NCI-H1436 (cell line): ENCODE measurements around the gene NPRL2.
A peak's percentile ranks its signal among the peaks of the same experiment; 100 is the strongest.

Experiments used
- DNase-seq: peaks from one replicate; lab custom pipeline; 2025; lab: John Stamatoyannopoulos, UW

Gene NPRL2

GRCh38 chr3:50373146-50374051 is 22.8 kb upstream of the NPRL2 start:
- DNase-seq = no peak

DNA sequence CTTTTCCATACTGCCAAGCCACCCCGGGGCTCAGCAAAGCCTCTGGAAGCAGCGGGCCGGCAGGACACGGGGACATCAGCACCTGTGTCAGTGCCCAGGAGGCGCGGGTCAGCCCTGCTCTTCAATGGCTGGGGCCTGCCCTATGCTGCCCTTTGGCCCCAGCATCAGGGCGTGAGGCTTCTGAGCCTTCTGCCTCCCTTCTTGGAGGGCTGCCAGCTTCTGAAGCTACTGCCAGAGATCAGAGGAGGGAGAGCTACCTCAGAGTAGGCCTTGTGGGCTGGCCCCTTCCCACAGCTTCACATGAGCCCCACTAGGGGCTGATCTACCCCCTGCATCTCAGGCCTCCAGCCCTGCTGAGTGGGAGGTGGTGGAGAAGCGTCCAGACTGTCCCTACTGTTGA is 21.8 kb upstream of the NPRL2 start:
- DNase-seq = no peak

DNA sequence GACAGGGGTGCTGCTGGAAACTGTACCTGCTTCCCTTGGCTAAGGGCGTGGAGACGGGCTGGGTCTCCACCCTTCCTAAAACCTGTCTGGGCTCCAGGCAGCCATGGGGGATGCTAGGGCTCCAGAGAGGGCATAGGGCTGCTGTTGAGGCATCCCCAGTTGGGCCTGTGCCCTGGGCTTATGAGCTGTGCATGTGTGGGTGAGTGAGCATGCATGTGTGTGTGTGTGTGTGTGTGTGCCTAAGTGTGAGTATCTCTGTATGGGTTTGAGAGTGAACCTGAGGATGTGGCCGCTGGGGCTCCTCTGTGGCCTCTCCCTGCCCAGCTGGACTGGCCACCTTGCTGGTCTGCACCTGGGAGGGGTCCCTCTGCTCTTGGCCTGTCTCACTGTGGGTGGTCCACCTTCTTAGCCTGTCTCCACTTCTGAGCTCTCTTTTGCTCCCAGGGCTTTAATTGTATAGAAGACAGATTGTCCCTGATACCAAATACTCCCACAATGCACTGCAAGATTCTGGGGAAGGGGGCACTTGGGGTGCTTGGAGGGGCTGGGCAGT is 20.6 kb upstream of the NPRL2 start:
- DNase-seq = no peak

DNA sequence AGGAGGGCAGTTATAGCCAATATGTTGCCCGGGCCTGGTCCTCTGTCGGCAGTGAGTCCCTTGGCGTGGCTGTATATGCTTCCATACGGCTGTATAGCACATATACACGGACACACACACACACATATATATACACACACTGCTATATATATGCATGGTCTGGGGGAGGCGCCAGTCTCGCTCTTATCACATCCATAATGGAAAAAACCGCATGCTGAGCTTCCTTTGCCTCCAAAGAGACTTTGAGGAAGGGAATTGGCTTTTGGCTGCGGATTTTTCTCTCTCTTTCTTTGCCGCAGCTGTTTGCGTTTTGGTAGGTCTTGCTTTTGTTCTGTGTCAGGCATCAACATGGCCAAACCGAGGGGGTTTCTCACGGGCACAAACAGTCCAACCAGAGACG is 20.0 kb upstream of the NPRL2 start:
- no peak for DNase-seq

- DNase-seq = no peak
Measured at GRCh38 chr3:50369012-50369670, 18.6 kb upstream of the NPRL2 start.

DNA sequence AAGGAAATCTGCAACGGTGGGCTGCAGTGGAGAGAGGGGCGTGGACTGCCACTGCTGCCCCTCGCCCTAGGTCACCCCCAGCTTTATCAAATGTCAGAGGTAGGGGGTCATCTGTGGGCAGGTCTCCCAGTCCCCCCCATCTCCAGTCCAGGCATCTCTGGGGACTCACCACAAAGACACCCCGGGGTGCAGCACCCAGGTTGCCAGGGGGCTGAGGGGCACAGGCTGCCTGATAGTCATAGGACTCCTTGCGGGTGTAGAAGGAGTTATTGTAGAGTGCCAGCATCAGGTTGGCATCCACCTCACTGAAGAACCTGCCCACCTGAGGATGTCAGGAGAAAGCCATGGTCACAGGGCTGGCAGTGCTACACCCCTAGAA is 15.3 kb upstream of the NPRL2 start:
- DNase-seq = no peak

DNA sequence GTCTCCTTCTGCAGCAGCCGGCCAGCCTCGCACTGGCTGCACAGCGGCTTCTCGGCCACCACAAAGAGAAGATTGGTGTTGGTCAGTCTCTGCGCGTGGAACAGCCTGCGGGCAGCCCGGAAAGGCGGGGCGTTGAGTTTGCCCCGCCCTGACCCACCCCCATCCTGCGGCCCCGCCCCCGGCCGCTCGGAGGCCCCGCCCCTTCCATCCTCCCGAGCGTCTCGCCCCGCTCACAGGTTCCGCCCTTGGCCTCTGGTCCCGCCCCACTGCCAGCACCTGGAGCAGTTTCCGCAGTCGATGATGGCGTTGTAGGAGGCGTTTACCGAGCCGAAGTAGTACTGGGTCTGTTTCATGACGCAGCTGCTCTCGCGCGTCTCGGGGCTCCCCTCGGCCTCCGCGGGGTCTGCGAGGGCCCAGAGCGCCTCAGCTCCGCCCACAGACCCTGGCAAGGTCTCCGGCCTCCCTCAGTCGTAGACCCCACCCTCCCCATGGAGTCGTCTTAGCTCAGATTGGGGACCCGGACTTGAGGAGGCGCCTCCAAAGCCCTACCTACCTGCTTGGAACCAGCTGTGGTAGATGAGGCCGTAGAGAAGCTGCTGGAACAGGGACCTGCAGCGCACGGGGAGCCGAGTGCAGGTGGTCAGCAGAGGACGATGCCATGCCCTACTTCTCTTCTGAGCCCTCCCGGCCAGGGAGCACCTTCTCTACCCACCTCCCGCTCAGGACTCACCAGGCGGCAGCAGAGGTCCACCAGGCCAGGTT is 14.7 kb upstream of the NPRL2 start:
- peak; percentile 67 for DNase-seq

DNA sequence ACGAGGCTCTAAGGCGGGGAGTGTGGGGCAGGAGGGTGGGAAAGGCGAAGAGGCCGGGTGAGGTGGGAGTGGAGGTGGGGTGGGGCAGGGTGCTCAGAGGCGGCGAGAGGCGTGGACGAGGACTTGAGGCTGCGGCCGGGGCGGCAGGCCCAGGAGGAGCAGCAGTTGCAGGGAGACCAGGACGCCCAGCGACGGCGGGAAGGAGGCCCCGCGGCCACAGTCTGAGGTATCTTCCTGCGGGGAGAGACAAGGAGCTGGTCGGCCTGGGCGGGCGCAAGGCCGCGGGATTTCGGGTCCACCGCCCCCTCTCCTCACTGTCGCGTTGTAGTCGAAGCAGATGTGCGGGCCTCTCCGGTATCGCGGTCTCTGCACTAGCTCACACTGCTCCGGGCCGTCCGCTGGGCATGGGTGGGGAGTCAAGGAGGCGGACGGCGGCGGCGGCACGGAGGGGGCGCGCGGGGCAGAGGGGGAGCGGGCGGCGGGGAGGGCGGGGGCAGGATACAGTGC is 14.1 kb upstream of the NPRL2 start:
- no peak for DNase-seq

DNA sequence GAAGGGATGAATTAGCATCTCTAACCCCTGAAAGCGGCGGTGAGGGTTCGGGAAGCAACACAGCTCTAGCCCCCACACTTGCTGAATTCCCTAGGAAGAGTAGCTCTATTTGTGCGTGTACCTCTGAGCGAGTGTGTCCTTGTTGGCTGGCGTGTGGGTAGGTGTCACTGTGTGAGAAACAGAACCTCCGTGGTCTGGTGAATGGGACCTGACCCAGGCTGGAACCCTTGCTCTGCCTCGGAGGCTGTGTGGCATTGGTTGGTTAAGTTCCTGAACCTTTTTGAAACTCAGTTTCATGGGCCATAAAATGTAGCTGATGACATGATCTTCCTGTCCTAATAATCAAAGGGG is 9.2 kb upstream of the NPRL2 start:
- DNase-seq = no peak

DNA sequence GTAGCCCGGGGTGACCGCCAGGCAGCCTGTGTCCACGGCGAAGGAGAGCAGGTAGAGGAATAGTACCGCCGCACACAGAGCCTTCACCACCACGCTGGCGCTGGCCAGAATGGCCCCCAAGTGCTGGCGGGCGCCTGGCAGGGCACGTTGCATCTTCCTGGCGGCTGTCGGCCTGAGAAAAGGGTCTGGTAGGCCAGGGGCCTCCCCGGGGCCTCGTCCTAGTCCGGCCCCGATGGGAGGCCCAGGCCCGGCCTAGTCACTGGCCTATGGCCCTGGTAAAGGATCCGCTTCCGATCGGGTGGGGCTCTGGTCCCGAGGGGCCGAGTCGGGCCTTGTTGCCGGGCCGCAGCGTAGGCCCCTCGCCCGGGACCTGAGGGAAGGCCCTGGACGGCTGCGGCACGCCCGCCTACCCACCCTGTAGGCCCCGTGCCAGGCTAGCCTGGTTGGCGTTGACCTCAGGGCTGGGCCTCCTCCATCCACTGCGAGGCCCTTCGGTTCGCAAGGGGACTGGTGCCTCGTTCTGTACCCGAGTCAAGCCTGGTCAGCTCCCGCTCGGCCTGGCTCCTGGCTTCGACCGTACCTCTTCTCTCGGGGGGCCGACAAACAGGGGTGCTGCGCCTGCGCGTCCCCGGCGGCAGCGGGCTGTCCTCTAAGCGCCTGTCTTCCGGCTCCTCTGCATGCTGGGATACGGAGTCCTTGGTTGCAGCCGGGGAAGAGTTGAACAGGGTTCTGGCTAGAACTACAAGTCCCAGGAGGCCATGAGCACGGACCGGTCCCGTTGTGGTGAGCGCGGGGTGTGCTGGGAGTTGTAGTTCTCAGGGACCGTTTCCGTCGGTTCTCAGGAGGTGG is 8.6 kb upstream of the NPRL2 start, which contains the start of gene TMEM115:
Gene TMEM115, minus strand, starts transcription at position 611 of the 849 bp plus-strand sequence. Its CDS starts 458 bp downstream, at position 153.
- peak; percentile 90 for DNase-seq

DNA sequence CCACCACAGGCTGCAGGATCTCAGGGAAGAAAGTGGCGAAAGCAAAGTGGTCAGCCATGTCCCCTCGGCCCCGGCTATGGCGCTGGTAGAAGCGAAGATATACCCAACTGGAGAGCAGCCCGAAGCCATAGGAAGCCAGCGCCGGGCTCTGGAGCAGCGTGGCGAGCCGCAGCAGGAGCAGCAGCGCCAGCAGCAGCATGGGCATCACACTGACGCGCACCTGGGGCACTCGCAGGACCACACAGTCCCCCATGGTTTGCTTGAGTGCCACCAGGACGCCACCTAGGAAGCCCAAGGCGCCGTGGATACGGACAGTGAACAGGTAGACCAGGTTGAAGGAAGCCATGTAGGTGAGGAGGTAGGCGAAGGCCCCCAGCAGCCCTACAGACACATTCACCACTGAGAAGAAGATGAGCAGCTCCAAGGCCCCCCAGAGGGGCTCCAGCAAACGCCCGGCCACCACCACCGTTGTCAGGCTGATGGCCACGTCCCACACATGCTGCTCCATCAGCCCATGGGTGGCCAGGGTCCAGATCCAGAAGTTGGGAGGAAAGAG is 7.9 kb upstream of the NPRL2 start:
- DNase-seq = no peak

- DNase-seq = no peak
Measured at GRCh38 chr3:50357481-50357880, 6.9 kb upstream of the NPRL2 start.

- DNase-seq = no peak
Measured at GRCh38 chr3:50356553-50356952, 6.0 kb upstream of the NPRL2 start.

DNA sequence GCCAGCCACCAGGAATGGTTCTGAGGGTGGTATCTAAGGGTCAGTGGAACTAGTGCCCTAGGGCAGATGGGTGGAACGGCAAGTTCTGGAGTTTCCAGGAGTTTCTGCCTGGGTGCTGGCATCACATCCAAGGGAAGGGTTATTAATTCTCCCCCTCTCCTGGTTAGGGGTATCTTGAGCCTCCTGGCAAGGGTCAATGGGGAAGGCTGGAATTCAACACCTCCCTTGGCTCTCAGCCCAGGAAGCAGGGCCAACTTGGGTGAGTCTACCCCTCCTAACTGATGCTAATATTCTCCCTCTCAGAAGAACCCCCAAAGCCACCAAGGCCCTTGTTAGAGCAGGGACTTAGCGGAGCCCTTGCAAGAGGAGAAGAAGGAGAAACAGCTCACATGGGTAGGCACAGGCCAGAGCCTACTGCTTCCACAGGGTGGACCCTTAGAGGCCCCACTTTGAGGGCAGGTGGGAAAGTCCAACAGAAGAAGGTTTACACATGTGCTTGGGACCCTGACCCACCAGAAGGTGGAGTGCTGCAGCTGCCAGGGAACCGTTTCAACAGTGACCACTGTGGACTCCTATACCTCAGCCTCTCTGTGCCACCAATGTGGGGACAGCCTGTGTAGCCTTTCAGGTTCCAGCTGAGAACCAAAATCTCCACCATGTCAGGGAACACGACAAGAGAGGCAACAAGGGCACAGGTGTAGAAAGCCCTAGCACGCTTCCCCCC is 5.4 kb upstream of the NPRL2 start:
- DNase-seq = no peak

GRCh38 chr3:50354850-50355249 is 4.3 kb upstream of the NPRL2 start:
- no peak for DNase-seq

DNA sequence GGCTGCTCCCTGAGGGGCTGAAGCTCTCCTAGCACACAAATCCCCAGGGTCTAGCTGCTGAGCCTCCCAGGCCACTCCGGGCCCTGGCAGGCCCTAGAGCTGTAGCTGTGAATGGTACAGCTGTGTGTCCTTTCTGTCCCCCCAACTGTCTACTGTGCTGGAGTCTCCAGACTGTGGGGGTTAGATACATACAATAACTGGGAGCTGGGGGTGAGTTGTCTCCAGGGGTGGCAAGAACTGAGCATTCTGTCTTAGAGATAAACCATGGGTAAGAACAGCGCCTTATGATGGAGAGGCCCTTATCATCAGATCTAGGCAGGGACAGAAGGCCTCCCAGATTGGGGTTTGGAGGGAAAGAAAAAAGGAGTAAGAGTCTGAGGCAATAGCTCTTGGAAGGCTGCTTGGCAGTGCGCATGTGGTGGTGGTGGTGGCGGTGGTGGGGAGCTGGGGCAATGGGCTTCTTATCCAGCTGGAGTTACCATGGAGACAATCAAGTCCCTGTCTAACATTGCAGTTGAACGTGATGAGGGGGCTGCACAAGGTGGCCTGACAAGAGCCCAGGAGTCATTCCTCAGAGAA is 3.7 kb upstream of the NPRL2 start:
- no peak for DNase-seq

DNA sequence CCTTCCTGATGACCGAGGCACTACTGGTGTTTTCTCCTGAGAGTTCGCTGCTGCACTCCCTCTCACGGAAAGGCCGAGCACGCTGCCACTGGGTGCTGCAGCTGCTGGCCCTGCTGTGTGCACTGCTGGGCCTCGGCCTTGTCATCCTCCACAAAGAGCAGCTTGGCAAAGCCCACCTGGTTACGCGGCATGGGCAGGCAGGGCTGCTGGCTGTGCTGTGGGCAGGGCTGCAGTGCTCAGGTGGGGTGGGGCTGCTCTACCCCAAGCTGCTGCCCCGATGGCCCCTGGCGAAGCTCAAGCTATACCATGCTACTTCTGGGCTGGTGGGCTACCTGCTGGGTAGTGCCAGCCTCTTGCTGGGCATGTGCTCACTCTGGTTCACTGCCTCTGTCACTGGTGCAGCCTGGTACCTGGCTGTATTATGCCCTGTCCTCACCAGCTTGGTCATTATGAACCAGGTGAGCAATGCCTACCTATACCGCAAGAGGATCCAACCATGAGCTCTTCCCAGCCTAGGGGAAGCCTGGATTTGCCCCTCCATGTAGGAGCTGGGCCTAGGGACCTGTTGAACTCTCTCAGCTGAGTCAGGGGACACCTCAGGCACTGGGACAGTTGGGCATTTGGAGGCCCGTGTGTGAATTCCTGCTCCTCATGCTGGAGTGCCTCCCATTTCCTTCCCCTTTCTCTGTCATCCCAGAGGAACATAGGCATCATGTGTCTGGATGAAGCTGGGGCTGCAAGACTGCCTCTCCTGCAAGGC is 2.9 kb upstream of the NPRL2 start:
- DNase-seq = no peak

GRCh38 chr3:50352781-50353180 is 2.2 kb upstream of the NPRL2 start:
- no peak for DNase-seq

DNA sequence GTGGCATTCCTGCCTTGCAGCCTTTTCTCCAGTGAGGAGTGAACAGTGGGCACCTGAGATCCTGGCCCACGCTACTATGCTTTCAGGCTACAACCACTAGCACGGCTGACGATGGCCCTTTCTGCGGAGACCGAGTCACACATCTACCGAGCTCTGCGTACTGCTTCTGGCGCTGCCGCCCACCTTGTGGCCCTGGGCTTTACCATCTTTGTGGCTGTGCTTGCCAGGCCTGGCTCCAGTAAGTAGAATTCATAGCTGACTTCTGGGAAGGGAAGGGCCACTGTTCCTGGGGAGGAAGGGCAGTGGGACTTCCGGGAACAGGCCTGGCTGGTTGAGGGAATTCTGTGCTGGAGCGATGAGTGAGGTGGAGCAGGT is 735 bp upstream of the NPRL2 start:
- DNase-seq = no peak
